Loucy (cell line): ENCODE results near the gene MAN1C1.

ENCODE experiments used
- H2AFZ ChIP-seq: fragments of 200-600 bp; sonication (generic); 2 replicates; pipeline ENCODE4 v1.6.0; 2016; ENCODE audit warnings: antibody characterized with exemption, mild to moderate bottlenecking, low read length, moderate library complexity
- H3F3A ChIP-seq: fragments of 200-600 bp; 2 replicates; pipeline ENCODE4 v1.6.0; 2016; ENCODE audit warnings: antibody characterized with exemption, low read depth, mild to moderate bottlenecking
- H3K27me3 ChIP-seq: fragments of 200-600 bp; sonication (generic); 2 replicates; pipeline ENCODE4 v1.6.1; 2014; ENCODE audit warnings: low read length, mild to moderate bottlenecking; ENCODE audit not compliant: insufficient read depth, poor library complexity, severe bottlenecking
- H3K36me3 ChIP-seq: fragments of 200-600 bp; sonication (generic); 2 replicates; pipeline ENCODE4 v1.6.1; 2016; ENCODE audit warnings: low read length; ENCODE audit not compliant: insufficient read depth
- H3K4me1 ChIP-seq: fragments of 200-600 bp; sonication (generic); 2 replicates; pipeline ENCODE4 v1.5.1; 2014; ENCODE audit warnings: low read length, mild to moderate bottlenecking; ENCODE audit not compliant: insufficient read depth, poor library complexity, severe bottlenecking
- H3K4me2 ChIP-seq: fragments of 200-600 bp; sonication (generic); 2 replicates; pipeline ENCODE4 v1.6.0; 2014; ENCODE audit warnings: antibody characterized with exemption, low read length, low read depth, mild to moderate bottlenecking; ENCODE audit not compliant: poor library complexity, severe bottlenecking
- H3K4me3 ChIP-seq: fragments of 200-600 bp; sonication (generic); 2 replicates; pipeline ENCODE4 v1.5.1; 2014; ENCODE audit warnings: low read length, mild to moderate bottlenecking, mixed read lengths; ENCODE audit not compliant: poor library complexity, severe bottlenecking
- H3K79me2 ChIP-seq: fragments of 200-600 bp; sonication (generic); 2 replicates; pipeline ENCODE4 v1.6.1; 2014; ENCODE audit warnings: low read length; ENCODE audit not compliant: insufficient read depth
- H3K9ac ChIP-seq: fragments of 200-600 bp; sonication (generic); 2 replicates; pipeline ENCODE4 v1.6.0; 2014; ENCODE audit warnings: mild to moderate bottlenecking, low read depth, low read length, moderate library complexity; ENCODE audit not compliant: poor library complexity, severe bottlenecking
- H3K9me2 ChIP-seq: fragments of 200-600 bp; sonication (generic); replicated peaks from 2 replicates; pipeline ENCODE4 v1.6.1; 2016; ENCODE audit warnings: low read depth, low read length, mixed read lengths
- H3K9me3 ChIP-seq: fragments of 200-600 bp; sonication (generic); 2 replicates; pipeline ENCODE4 v1.6.1; 2014; ENCODE audit warnings: mild to moderate bottlenecking, antibody characterized with exemption, low read length, low read depth; ENCODE audit not compliant: insufficient read depth
- H4K20me1 ChIP-seq: fragments of 200-600 bp; sonication (generic); 2 replicates; pipeline ENCODE4 v1.6.0; 2014; ENCODE audit warnings: antibody characterized with exemption, low read length, mild to moderate bottlenecking; ENCODE audit not compliant: insufficient read depth, poor library complexity, severe bottlenecking
- CTCF ChIP-seq: fragments of 200-600 bp; sonication (generic); conservative IDR thresholded peaks from 2 replicates; pipeline ENCODE4 v1.5.1; 2014; ENCODE audit warnings: mild to moderate bottlenecking, antibody characterized with exemption, low read length
- EZH2phosphoT487 ChIP-seq: fragments of 200-600 bp; IDR thresholded peaks from 2 replicates; pipeline ENCODE4 v1.6.1; 2018; ENCODE audit warnings: antibody characterized with exemption, mild to moderate bottlenecking, moderate library complexity, borderline replicate concordance

Gene MAN1C1

GRCh38 chr1:25568834-25569596 is 47.6 kb upstream of the MAN1C1 start:
- no peak for TF ChIP-seq CTCF
- TF ChIP-seq EZH2phosphoT487, result no peak
- H3K9me3 ChIP-seq, result no peaks in the 10 kb centered on the region
- no peaks in the 10 kb centered on the region for H3K9me2 ChIP-seq
- no peak overlapping the region for H2AFZ ChIP-seq
- H3K27me3 ChIP-seq, result no peaks in the 10 kb centered on the region
- H3K4me1 ChIP-seq, result no peaks in the 10 kb centered on the region
- H3F3A ChIP-seq, result no peaks in the 10 kb centered on the region
- H3K79me2 ChIP-seq, result no peaks in the 10 kb centered on the region
- no peak overlapping the region for H3K9ac ChIP-seq
- H3K36me3 ChIP-seq, result no peaks in the 10 kb centered on the region
- no peaks in the 10 kb centered on the region for H4K20me1 ChIP-seq
- no peak overlapping the region for H3K4me2 ChIP-seq
- no peak overlapping the region for H3K4me3 ChIP-seq

GRCh38 chr1:25569597-25570396 is 46.8 kb upstream of the MAN1C1 start:
- Histone ChIP-seq H3K9me2 (no peaks in the 10 kb centered on the region), H3K9me3 (no peaks in the 10 kb centered on the region), H3F3A (no peaks in the 10 kb centered on the region), H3K36me3 (no peaks in the 10 kb centered on the region), H2AFZ (no peak overlapping the region), H3K4me2 (no peak overlapping the region), H3K4me1 (no peaks in the 10 kb centered on the region), H3K9ac (no peak overlapping the region), H3K4me3 (no peak overlapping the region), H3K79me2 (no peaks in the 10 kb centered on the region), H4K20me1 (no peaks in the 10 kb centered on the region), H3K27me3 (no peaks in the 10 kb centered on the region)
- TF ChIP-seq EZH2phosphoT487, result no peak
- TF ChIP-seq CTCF, result no peak

GRCh38 chr1:25570798-25571521 is 45.6 kb upstream of the MAN1C1 start:
- no peak for TF ChIP-seq CTCF
- no peak for TF ChIP-seq EZH2phosphoT487
- Histone ChIP-seq H3K9ac (no peak overlapping the region), H3K79me2 (no peaks in the 10 kb centered on the region)

More at GRCh38 chr1:25570798-25571521, 45.6 kb upstream of the MAN1C1 start:
- H3K4me2 ChIP-seq, result no peak overlapping the region
- H4K20me1 ChIP-seq, result no peaks in the 10 kb centered on the region
- H3K36me3 ChIP-seq, result no peaks in the 10 kb centered on the region
- no peaks in the 10 kb centered on the region for H3K27me3 ChIP-seq
- H3K9me2 ChIP-seq, result no peaks in the 10 kb centered on the region
- H3K4me3 ChIP-seq, result no peak overlapping the region
- H3F3A ChIP-seq, result no peaks in the 10 kb centered on the region
- H3K4me1 ChIP-seq, result no peaks in the 10 kb centered on the region
- H3K9me3 ChIP-seq, result no peaks in the 10 kb centered on the region
- no peak overlapping the region for H2AFZ ChIP-seq
